HG02610 (cell line): ENCODE data around the gene SLC17A9.
A peak's percentile ranks its signal among the peaks of the same experiment; 100 is the strongest.

Experiments
- ATAC-seq: cut with Tn5 transposase; IDR thresholded peaks from one replicate; pipeline ENCODE4 v1.9.1; 2021; ENCODE audit warnings: mild to moderate bottlenecking, moderate library complexity; ENCODE audit not compliant: unreplicated experiment

Gene SLC17A9

GRCh38 chr20:62952373-62952967 lies at the start of gene SLC17A9:
Gene SLC17A9 (plus strand): TSS chr20:62952709. CDS start chr20:62952831, 122 bp downstream.
- ATAC-seq: peak; percentile 54

DNA sequence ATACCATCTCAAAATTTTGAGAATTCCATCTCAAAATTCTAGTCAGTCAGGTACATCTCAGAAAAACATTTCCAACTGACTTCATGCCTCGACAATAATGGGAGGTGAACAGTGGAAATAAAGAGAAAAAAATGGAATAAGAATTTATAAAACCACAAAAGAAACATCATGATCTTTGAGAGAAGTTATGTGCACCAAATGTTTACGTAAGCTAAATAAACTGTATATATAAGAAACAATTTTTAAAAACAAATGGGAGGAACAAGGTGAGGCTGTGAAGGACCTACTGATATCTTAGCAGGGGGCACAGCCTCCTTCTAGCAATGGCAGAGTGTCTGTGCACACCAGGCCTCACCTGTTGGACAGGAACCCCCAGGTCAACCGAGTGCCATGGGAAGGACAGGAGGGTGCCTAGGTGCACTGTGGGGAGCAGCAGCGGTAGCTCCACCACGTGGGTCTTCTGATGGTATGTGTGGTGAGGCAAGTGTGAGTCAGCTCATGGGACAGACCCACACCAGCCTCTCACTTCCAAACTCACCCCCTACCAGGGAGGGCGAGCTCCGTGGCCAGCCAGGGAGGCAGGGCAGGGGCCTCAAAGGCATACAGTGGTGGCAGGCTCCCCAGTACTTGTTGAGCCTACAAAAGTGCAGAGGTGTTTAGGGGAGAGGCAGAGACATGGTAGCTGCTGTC lies 49.4 kb upstream of the SLC17A9 start:
- no peak for ATAC-seq

GRCh38 chr20:62905536-62906117 lies 46.9 kb upstream of the SLC17A9 start:
- ATAC-seq: no peak

DNA sequence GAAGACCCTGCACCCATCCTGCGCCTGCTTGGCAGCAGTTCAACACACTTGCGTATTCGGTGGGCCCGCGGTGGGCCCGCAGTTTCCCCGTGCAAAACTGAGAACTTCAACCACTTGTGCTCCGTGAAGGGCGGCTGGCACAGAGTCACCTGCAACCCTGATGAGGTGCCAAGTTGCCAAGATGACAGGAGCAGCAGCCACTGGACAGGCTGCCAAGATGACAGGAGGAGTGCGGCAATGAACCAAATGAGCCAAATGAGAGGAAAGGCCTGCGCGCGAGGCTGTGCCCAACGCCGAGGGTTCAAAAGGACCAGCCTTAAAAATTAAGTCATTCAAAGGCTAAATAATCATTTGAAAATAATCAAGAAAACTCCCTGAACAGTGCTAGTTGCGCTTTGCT lies 46.3 kb upstream of the SLC17A9 start:
- no peak for ATAC-seq

GRCh38 chr20:62906647-62907375 lies 45.7 kb upstream of the SLC17A9 start:
- no peak for ATAC-seq

GRCh38 chr20:62907384-62908317 lies 44.9 kb upstream of the SLC17A9 start:
- no peak for ATAC-seq

DNA sequence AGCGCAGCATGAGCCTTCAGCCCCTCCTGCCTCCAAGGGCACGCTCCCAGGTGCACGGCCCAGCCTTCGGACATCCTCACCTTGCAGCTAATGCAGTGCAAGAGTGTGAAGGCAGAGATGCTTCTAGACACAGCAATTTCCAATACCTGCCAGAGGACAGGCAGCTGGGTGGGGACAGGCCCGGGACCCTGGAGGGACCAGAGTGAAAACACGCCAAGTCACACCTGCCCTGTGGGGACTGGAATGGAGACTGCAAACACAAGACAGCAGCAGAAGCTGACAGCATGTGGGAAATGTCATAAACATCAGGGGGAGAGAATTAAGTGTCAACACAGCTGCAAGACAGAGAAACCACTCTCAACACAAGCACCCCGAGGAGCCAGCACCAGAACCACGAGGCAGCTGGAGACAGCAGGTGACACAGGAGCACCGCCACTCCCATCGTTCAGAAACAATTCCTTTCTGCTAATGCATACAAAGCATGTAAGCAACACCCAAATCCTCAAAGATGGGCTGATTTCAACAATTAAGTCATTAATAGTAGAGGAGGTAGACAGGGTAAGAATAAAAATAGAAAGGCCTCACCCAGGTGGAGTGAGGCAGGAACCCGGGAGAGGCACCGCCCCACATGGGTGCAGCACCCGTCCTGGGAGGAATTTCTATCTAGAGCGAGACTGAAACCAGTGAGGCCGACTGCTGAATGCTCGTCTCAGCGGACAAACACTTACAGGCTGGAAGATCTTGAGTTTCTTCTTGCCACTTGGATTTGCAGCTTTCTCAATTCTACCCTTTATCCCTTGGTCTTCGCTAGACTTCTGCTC lies 43.3 kb upstream of the SLC17A9 start:
- ATAC-seq: no peak

- ATAC-seq: no peak
Measured at GRCh38 chr20:62910217-62910766, 42.2 kb upstream of the SLC17A9 start.

DNA sequence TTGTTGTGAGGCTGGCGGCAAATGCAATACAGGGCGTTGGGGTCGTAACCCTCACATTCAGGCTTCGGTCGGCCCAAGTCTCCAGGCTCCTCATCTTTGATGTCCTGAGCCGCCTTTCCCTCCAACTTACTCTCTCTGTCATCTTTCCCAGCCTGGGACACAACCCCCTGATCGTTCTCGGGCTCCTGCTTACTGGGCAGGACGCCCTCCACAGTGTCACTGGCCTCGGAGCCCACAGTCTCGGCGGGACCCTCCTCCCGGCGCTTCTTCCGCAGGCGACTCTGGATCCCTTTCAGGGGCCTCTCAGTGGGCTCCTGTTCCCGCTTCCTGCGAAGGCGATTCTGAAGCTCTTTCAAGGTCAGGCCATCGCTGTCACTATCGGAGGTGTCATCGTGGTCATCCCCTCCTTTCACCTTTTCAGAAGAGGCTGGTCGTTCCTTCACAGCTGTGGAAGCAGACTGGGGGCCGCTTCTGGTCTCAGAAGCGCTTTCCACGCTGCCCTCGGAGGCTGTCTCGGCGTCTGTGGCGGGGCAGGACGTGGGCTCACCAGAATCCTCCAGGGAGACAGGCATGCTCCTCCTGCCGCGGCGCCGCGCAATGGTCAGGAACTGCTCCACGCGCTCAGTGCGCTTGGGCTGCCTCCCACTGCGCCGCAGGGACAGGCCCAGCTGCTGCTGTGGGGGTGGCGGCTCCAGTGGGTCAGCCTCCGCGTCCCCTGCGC lies 41.6 kb upstream of the SLC17A9 start:
- no peak for ATAC-seq

DNA sequence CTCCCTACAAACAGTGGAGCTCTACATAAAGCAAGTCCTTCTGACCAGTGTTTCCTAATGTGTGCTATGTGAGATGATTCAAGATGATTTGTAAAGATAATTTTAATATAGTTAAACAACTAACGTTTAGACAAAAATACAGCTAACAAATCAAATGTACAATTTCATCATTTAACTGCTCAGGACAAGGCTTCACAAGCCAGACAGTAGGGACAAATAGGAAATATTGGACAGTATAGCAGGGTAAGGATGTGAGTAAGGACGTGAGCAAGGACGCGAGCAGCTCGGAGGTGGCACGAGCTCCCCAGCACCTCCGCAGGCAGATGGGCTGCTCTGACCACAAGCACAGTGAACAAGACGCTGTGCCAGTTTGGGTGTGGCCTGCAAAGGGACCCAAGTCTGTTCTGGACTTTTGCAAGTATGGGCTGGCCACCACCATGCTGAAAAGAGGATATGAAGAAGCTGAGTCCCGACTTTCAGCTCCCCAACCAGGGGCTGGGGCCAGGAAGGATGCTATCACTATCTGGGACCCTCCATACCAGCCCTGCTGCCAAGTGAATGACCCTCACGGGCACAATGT lies 40.7 kb upstream of the SLC17A9 start:
- no peak for ATAC-seq

DNA sequence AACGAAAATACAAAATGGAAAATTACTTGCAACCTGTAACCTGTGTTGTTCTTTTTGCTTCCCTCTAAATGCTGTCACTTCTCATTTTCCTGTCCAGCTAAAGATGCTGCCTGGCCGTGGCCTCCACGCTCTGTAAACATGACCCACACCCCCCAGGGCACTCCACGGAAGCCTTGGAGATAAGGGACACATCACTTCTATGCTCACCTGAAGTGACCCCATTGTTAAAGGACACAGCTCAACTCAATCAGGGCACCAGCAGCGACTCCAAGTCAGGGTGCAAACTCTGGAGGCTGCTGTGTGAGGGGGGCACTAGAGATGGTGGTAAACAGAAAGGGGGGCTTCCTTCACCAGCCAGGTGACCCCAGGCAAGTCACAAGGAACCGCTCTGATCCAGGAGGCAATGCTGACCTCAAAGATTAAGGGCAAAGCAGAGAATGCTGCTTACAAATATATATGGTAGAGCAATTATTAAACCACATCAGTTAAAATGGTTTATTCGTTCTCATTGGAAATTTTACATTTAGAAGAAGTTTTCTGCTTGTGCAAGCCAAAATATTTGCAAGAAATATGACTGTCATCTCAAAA lies 39.4 kb upstream of the SLC17A9 start:
- ATAC-seq: no peak

GRCh38 chr20:62914436-62914835 lies 38.1 kb upstream of the SLC17A9 start:
- no peak for ATAC-seq

DNA sequence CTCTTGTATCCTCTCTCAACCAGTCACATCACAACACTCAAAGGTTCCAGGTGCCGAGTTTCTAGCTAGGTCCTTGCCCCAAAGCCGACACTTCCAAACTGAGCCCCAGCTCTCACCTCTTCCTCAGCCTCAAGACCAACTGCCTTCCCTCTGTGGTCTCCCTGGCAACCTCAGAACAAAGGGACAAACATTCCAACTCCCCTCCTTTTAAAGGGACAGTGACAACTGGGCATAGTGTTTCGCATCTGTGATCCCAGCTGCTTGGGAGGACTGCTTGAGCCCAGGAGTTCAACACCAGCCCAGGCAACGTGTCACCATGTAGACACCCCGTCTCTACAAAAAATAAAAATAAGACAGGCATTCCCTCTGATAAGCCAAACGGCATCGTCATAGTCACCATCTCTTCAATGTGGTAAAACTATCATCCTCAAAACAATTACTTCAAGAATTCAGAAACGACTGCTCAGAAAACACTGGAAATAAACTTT lies 37.5 kb upstream of the SLC17A9 start:
- no peak for ATAC-seq

GRCh38 chr20:62916703-62917476 lies 35.6 kb upstream of the SLC17A9 start:
- ATAC-seq: no peak

GRCh38 chr20:62917720-62918119 lies 34.8 kb upstream of the SLC17A9 start:
- no peak for ATAC-seq

- ATAC-seq: no peak
Measured at GRCh38 chr20:62918147-62918546, 34.4 kb upstream of the SLC17A9 start.

DNA sequence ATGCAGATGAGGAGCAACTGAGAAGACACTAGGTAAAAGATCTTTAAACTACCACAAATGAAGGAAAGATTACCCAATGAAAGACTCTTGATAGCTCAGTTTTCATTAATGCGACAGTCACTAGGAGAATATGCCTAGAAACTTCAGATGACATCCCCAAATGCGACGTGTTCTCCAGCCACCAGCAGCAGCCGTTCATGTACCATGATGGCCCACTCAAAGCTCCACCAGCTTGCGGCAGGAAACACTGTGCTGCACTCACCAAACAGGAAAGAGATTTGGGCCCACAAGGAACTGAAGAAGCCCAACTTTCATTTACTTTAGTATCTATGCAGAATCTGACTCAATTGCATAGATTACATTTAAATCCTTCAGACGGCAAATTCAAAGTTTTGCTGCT lies 33.7 kb upstream of the SLC17A9 start:
- no peak for ATAC-seq
